ENCODE measurements around the gene CPEB4. TPM values are rescaled to one million over a fixed set of nuclear protein-coding genes. Genes with fewer than 3 reads are reported as not detected.

The CPEB4 gene
- total and polyA plus RNA-seq, 2 experiments from 2014 or later = 5.9 to 10.2 TPM

DNA sequence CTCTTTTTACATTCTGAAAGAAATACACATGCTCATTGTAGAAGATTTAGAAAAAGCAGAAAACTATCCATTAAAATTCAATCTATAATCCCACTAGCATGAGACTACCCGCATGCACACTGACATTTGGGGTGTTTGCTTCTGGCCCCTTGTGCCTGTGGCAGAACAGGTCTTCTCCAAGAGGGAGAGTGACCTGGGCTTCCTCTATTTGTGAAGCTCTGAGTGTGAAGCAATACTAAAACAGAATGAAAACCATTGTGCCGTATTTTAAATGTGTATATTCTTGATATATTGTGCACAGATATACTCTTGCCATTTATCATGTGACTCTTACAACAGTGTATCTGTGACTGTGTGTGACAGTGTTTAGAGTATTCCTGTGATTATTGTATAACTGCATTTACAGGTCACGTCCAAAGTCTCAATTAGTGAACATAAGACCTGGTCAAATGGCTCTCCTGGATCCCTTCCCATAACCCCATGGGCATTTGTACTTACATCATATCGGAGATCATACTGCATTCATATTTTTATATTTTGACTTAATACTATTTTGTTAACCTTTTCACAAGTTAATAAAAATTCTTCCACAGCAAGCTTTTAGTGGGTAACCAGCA is 14.7 kb upstream of the CPEB4 start:
- H3K4me3 Mint-ChIP-seq = no peak overlapping the region
- Histone ChIP-seq H3K27me3 (ENCODE audit: insufficient read depth) (no peaks in the 10 kb centered on the region), H3K27ac (ENCODE audit: low read depth) (no peak overlapping the region), H3F3A (replicated peaks; ENCODE audit: low read depth) (no peaks in the 10 kb centered on the region), H4K20me1 (replicated peaks; ENCODE audit: insufficient read depth) (no peaks in the 10 kb centered on the region), H3K4me3 (no peak overlapping the region), H3K4me2 (no peak overlapping the region), H3K9me2 (ENCODE audit: insufficient read depth) (peaks cover 13% of the 10 kb centered on the region; the same call in 1 of the 2 replicates), H3K4me1 (ENCODE audit: insufficient read depth) (no peaks in the 10 kb centered on the region), H3K36me3 (ENCODE audit: insufficient read depth) (no peaks in the 10 kb centered on the region), H2AFZ (peak overlapping the region; percentile 83; the same call in 1 of the 2 replicates), H3K79me2 (replicated peaks; ENCODE audit: insufficient read depth) (no peaks in the 10 kb centered on the region)
- no peak overlapping the region for H3K27ac Mint-ChIP-seq
- H3K4me1 Mint-ChIP-seq = peaks cover 18% of the 10 kb centered on the region
- DNase-seq (ENCODE audit: low spot score) (no peak), ATAC-seq (no peak)
- no peaks in the 10 kb centered on the region for H3K9me3 Mint-ChIP-seq
- H3K27me3 Mint-ChIP-seq (ENCODE audit: insufficient read depth, low read depth, poor library complexity) = peaks cover 3% of the 10 kb centered on the region
- no peak for TF ChIP-seq CREB1 (CRISPR knock-in tag; IDR thresholded peaks at IDR 0.05; ENCODE audit: low read depth)
- no peak for TF ChIP-seq EZH2phosphoT487 (IDR thresholded peaks at IDR 0.05; ENCODE audit: unreplicated experiment)
- no peaks in the 10 kb centered on the region for H3K36me3 Mint-ChIP-seq (ENCODE audit: low read depth)

DNA sequence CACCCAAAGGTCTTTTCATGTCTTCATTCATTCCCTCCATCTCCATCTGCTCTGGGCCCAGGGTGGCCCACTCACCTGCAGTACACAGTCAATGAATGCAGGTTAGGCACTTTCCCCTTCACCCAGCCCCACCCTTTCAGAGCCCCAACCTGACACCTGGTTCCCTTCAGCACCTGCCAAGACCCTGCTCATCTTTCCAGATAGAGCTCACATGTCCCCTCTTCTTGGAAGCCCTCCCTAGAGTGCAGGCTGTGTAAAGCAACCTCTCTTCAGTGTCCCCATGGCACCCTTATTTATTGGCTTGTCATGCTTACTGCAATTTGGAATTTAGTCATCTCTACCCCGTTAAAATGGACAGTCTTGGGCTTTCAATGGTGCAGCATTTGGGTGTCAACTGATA is 13.0 kb upstream of the CPEB4 start:
- Histone ChIP-seq H3K27ac (ENCODE audit: low read depth) (no peak overlapping the region), H3K4me3 (no peak overlapping the region), H2AFZ (peak overlapping the region; percentile 44; the same call in 1 of the 2 replicates), H3K27me3 (ENCODE audit: insufficient read depth) (no peaks in the 10 kb centered on the region), H4K20me1 (replicated peaks; ENCODE audit: insufficient read depth) (no peaks in the 10 kb centered on the region), H3K4me2 (no peak overlapping the region), H3K36me3 (ENCODE audit: insufficient read depth) (no peaks in the 10 kb centered on the region), H3K79me2 (replicated peaks; ENCODE audit: insufficient read depth) (no peaks in the 10 kb centered on the region), H3F3A (replicated peaks; ENCODE audit: low read depth) (no peaks in the 10 kb centered on the region), H3K9me2 (ENCODE audit: insufficient read depth) (peaks cover 13% of the 10 kb centered on the region; the same call in 1 of the 2 replicates), H3K4me1 (ENCODE audit: insufficient read depth) (no peaks in the 10 kb centered on the region)
- H3K27me3 Mint-ChIP-seq (ENCODE audit: insufficient read depth, low read depth, poor library complexity) = peaks cover 3% of the 10 kb centered on the region
- H3K4me3 Mint-ChIP-seq = no peak overlapping the region
- ATAC-seq (no peak), DNase-seq (ENCODE audit: low spot score) (no peak)
- peaks cover 12% of the 10 kb centered on the region for H3K4me1 Mint-ChIP-seq
- no peaks in the 10 kb centered on the region for H3K36me3 Mint-ChIP-seq (ENCODE audit: low read depth)
- H3K9me3 Mint-ChIP-seq = no peaks in the 10 kb centered on the region
- no peak overlapping the region for H3K27ac Mint-ChIP-seq
- TF ChIP-seq ZNF331 (CRISPR knock-in tag; IDR thresholded peaks at IDR 0.05; ENCODE audit: low read depth) (no peak), ZNF114 (CRISPR knock-in tag; IDR thresholded peaks at IDR 0.05) (no peak), EZH2 (IDR thresholded peaks at IDR 0.05; ENCODE audit: low read depth, unreplicated experiment) (no peak), STAT1 (IDR thresholded peaks at IDR 0.05; ENCODE audit: unreplicated experiment) (no peak), ZNF462 (CRISPR knock-in tag; IDR thresholded peaks at IDR 0.05) (no peak)
